Activated naive CD4-positive, alpha-beta T cell treated with anti-CD3 and anti-CD28 coated beads, Interleukin-2, amount 10 ng/mL, durations not matched to agents 7 days and 5 days (primary cell): ENCODE results near the gene MIP.
"Not testable (repeated sequence)": the region's sequence is repeated elsewhere in the genome, so short reads cannot be mapped to it uniquely, and the experiment has no call there.

Source experiments
- CTCF ChIA-PET: fragments of 350-600 bp; sonication (Branson Sonifier 250); formaldehyde crosslinking; loops from one replicate; lab custom pipeline; 2021; ENCODE audit warnings: antibody characterized with exemption; lab: Charles Lee
- DNase-seq: peaks from one replicate; pipeline ENCODE4 v3.0.0-alpha.2; 2020
- H3K27ac Mint-ChIP-seq: one replicate; pipeline ENCODE4 v1.8.0; 2021; ENCODE audit warnings: mild to moderate bottlenecking, moderate library complexity, mixed read lengths
- H3K27me3 Mint-ChIP-seq: one replicate; pipeline ENCODE4 v1.8.0; 2021; ENCODE audit warnings: mild to moderate bottlenecking, mixed read lengths
- H3K36me3 Mint-ChIP-seq: one replicate; pipeline ENCODE4 v1.8.0; 2021; ENCODE audit warnings: mixed read lengths
- H3K4me1 Mint-ChIP-seq: one replicate; pipeline ENCODE4 v1.8.0; 2021; ENCODE audit warnings: mixed read lengths
- H3K4me3 Mint-ChIP-seq: one replicate; pipeline ENCODE4 v1.8.0; 2021; ENCODE audit warnings: mild to moderate bottlenecking, moderate library complexity, mixed read lengths
- H3K9me3 Mint-ChIP-seq: one replicate; pipeline ENCODE4 v1.8.0; 2021; ENCODE audit warnings: mixed read lengths

The MIP gene

GRCh38 chr12:56411781-56412639 lies 42.4 kb downstream of the MIP start:
- Mint-ChIP-seq H3K4me1 (no peaks in the 10 kb centered on the region), H3K27me3 (no peaks in the 10 kb centered on the region), H3K4me3 (no peak overlapping the region), H3K9me3 (no peaks in the 10 kb centered on the region), H3K27ac (no peak overlapping the region), H3K36me3 (peaks cover 12% of the 10 kb centered on the region)
- no peak for DNase-seq
- CTCF ChIA-PET = no interaction called here

- CTCF ChIA-PET = no interaction called here
- Mint-ChIP-seq H3K4me1 (no peaks in the 10 kb centered on the region), H3K27ac (no peak overlapping the region), H3K9me3 (no peaks in the 10 kb centered on the region), H3K36me3 (peaks cover 3% of the 10 kb centered on the region), H3K27me3 (no peaks in the 10 kb centered on the region), H3K4me3 (no peak overlapping the region)
- DNase-seq = no peak
Observed at GRCh38 chr12:56410768-56411167, 43.7 kb downstream of the MIP start.

- DNase-seq = no peak
- Mint-ChIP-seq H3K4me3 (no peak overlapping the region), H3K27ac (no peak overlapping the region), H3K27me3 (no peaks in the 10 kb centered on the region), H3K9me3 (no peaks in the 10 kb centered on the region), H3K36me3 (peaks cover 3% of the 10 kb centered on the region), H3K4me1 (no peaks in the 10 kb centered on the region)
- CTCF ChIA-PET = no interaction called here
Observed at GRCh38 chr12:56408799-56409417, 45.5 kb downstream of the MIP start.

GRCh38 chr12:56404227-56404626 lies 50.2 kb downstream of the MIP start:
- DNase-seq, H3K27me3 Mint-ChIP-seq, H3K36me3 Mint-ChIP-seq, H3K27ac Mint-ChIP-seq, H3K4me3 Mint-ChIP-seq, H3K9me3 Mint-ChIP-seq, H3K4me1 Mint-ChIP-seq, CTCF ChIA-PET: not testable (repeated sequence)

- H3K27ac Mint-ChIP-seq, CTCF ChIA-PET, H3K27me3 Mint-ChIP-seq, DNase-seq, H3K4me3 Mint-ChIP-seq, H3K36me3 Mint-ChIP-seq, H3K4me1 Mint-ChIP-seq: not testable (repeated sequence)
- peaks cover 10% of the 10 kb centered on the region for H3K9me3 Mint-ChIP-seq
Observed at GRCh38 chr12:56401612-56402011, 52.8 kb downstream of the MIP start.

- H3K27me3 Mint-ChIP-seq, CTCF ChIA-PET, H3K4me3 Mint-ChIP-seq, DNase-seq, H3K4me1 Mint-ChIP-seq, H3K27ac Mint-ChIP-seq, H3K36me3 Mint-ChIP-seq: not testable (repeated sequence)
- peaks cover 10% of the 10 kb centered on the region for H3K9me3 Mint-ChIP-seq
Observed at GRCh38 chr12:56401125-56401524, 53.3 kb downstream of the MIP start.
